ENCODE data around the gene CACNA1C. TPM values are rescaled to one million over a fixed set of nuclear protein-coding genes. Genes with fewer than 3 reads are reported as not detected.
A peak's percentile ranks its signal among the peaks of the same experiment; 100 is the strongest.

CACNA1C gene
- total RNA-seq, 3 donors from 2014 or later = 2.6 to 11.8 (median 9.5) TPM

DNA sequence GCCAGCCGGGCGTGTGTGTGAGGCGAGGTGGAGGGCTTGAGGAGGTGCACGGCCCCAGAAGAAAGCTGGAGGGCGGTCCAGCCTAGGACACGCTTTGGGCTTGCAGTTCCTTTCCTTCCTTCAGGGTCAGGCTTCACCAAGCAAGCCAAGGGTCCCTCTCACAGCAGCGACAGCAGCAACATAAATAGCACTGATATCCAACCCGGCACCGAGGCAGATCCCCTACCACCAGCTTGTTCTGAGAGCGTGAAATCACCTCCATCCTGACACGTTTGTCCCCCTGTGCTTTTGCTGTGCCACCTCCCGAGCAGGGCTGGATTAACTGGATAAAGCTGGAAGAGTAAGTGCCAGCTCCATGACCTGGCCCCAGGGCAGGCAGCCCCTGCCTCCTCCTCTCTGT is 251.4 kb downstream of the CACNA1C start:
- Histone ChIP-seq H3K27ac (no peak overlapping the region), H3K27me3 (no peaks in the 10 kb centered on the region), H3K36me3 (no peaks in the 10 kb centered on the region), H3K9me3 (peaks cover 0 to 6% of the 10 kb centered on the region in 2 donors), H3K4me3 (no peak overlapping the region), H3K4me1 (peaks cover 2% of the 10 kb centered on the region in 2 donors)
- intact Hi-C loops (cut with DNase I; ENCODE audit: low total_unique reads) = no loop called here
- DNase-seq (ENCODE audit: low spot score in 2 of 2) = no peak
- TF ChIP-seq POLR2A (IDR thresholded peaks at IDR 0.05) (no peak), CTCF (IDR thresholded peaks at IDR 0.05) (no peak), POLR2AphosphoS5 (IDR thresholded peaks at IDR 0.05) (no peak)

GRCh38 chr12:2306012-2306411 is 253.2 kb downstream of the CACNA1C start:
- no peak for TF ChIP-seq POLR2AphosphoS5 (IDR thresholded peaks at IDR 0.05)
- no peak for TF ChIP-seq POLR2A (IDR thresholded peaks at IDR 0.05)
- H3K4me1 ChIP-seq = no peaks in the 10 kb centered on the region
- intact Hi-C loops (cut with DNase I; ENCODE audit: low total_unique reads) = no loop called here
- no peak overlapping the region for H3K27ac ChIP-seq
- no peaks in the 10 kb centered on the region for H3K36me3 ChIP-seq
- no peaks in the 10 kb centered on the region for H3K27me3 ChIP-seq
- no peak overlapping the region for H3K4me3 ChIP-seq
- H3K9me3 ChIP-seq = peaks cover 0 to 6% of the 10 kb centered on the region in 2 donors
- no peak for DNase-seq (ENCODE audit: low spot score in 2 of 2)

- intact Hi-C loops (cut with DNase I; ENCODE audit: low total_unique reads) = no loop called here
Measured at GRCh38 chr12:2306735-2307134, 253.9 kb downstream of the CACNA1C start.

GRCh38 chr12:2307550-2307949 is 254.8 kb downstream of the CACNA1C start:
- Histone ChIP-seq H3K36me3 (no peaks in the 10 kb centered on the region), H3K27ac (no peak overlapping the region), H3K4me3 (no peak overlapping the region), H3K9me3 (peaks cover 0 to 6% of the 10 kb centered on the region in 2 donors), H3K4me1 (no peaks in the 10 kb centered on the region), H3K27me3 (no peaks in the 10 kb centered on the region)
- no peak for DNase-seq (ENCODE audit: low spot score in 2 of 2)
- TF ChIP-seq POLR2A (IDR thresholded peaks at IDR 0.05) (no peak), POLR2AphosphoS5 (IDR thresholded peaks at IDR 0.05) (no peak), CTCF (IDR thresholded peaks at IDR 0.05) (no peak)
- intact Hi-C loops (cut with DNase I; ENCODE audit: low total_unique reads) = no loop called here

More at GRCh38 chr12:2306735-2307134, 253.9 kb downstream of the CACNA1C start:
- Histone ChIP-seq H3K36me3 (no peaks in the 10 kb centered on the region), H3K4me3 (no peak overlapping the region), H3K27me3 (no peaks in the 10 kb centered on the region), H3K27ac (peak overlapping the region in 1 of 2 donors; percentile 32), H3K9me3 (peaks cover 0 to 6% of the 10 kb centered on the region in 2 donors), H3K4me1 (no peaks in the 10 kb centered on the region)
- DNase-seq (ENCODE audit: low spot score in 2 of 2) = no peak
- no peak for TF ChIP-seq CTCF (IDR thresholded peaks at IDR 0.05)
- no peak for TF ChIP-seq POLR2A (IDR thresholded peaks at IDR 0.05)
- TF ChIP-seq POLR2AphosphoS5 (IDR thresholded peaks at IDR 0.05) = no peak

GRCh38 chr12:2309647-2310046 is 256.9 kb downstream of the CACNA1C start:
- TF ChIP-seq POLR2A (IDR thresholded peaks at IDR 0.05) (no peak), POLR2AphosphoS5 (IDR thresholded peaks at IDR 0.05) (no peak), CTCF (IDR thresholded peaks at IDR 0.05) (no peak)
- Histone ChIP-seq H3K4me1 (no peaks in the 10 kb centered on the region), H3K9me3 (peaks cover 0 to 6% of the 10 kb centered on the region in 2 donors), H3K36me3 (no peaks in the 10 kb centered on the region), H3K4me3 (no peak overlapping the region), H3K27ac (no peak overlapping the region), H3K27me3 (no peaks in the 10 kb centered on the region)
- no peak for DNase-seq (ENCODE audit: low spot score in 2 of 2)
- intact Hi-C loops (cut with DNase I; ENCODE audit: low total_unique reads) = no loop called here
